Upper lobe of left lung (tissue), 6 donors: ENCODE measurements around the gene WNK2. TPM values are rescaled to one million over a fixed set of nuclear protein-coding genes. Genes with fewer than 3 reads are reported as not detected.

ENCODE experiments used
- ATAC-seq, 2 donors: fragments of 200-7000 bp; cut with Tn5 transposase; one replicate each; pipeline ENCODE4 v1.9.1; 2022; ENCODE audit warnings: mild to moderate bottlenecking in 2 of 2, moderate library complexity in 2 of 2; ENCODE audit not compliant: low FRiP score in 2 of 2
- DNase-seq, 2 donors: peaks; one replicate each; pipeline ENCODE4 v3.0.0-alpha.2; 2019 to 2020
- H3K27ac ChIP-seq, 4 donors: fragments of 200-600 bp; sonication (generic); one replicate each; pipeline ENCODE4 v1.5.1; 2016 to 2019
- H3K27me3 ChIP-seq, 4 donors: fragments of 200-600 bp; sonication (generic); one replicate each; pipeline ENCODE4 v1.5.1; 2017 to 2019
- H3K36me3 ChIP-seq, 4 donors: fragments of 200-600 bp; sonication (generic); one replicate each; pipeline ENCODE4 v1.5.1; 2016 to 2019
- H3K4me1 ChIP-seq, 4 donors: fragments of 200-600 bp; sonication (generic); one replicate each; pipeline ENCODE4 v1.5.1; 2018 to 2019
- H3K4me3 ChIP-seq, 4 donors: fragments of 200-600 bp; sonication (generic); one replicate each; pipeline ENCODE4 v1.5.1; 2017 to 2019; ENCODE audit warnings: mild to moderate bottlenecking in 2 of 4, moderate library complexity in 1 of 4
- H3K9me3 ChIP-seq, 4 donors: fragments of 200-600 bp; sonication (generic); one replicate each; pipeline ENCODE4 v1.5.1; 2018 to 2019
- EP300 ChIP-seq, 4 donors: sonication (generic); formaldehyde crosslinking; IDR thresholded peaks; one replicate each; pipeline ENCODE4 v1.5.1; 2017; ENCODE audit warnings: antibody characterized with exemption in 4 of 4, control low read depth in 2 of 4
- POLR2A ChIP-seq, 4 donors: fragments of 450-650 bp; IDR thresholded peaks; one replicate each; pipeline ENCODE4 v1.5.1; 2016 to 2017; ENCODE audit warnings: antibody characterized with exemption in 4 of 4, mild to moderate bottlenecking in 2 of 4
- POLR2AphosphoS5 ChIP-seq, 2 donors: sonication (generic); formaldehyde crosslinking; IDR thresholded peaks; one replicate each; pipeline ENCODE4 v1.5.1; 2017; ENCODE audit warnings: antibody characterized with exemption in 2 of 2
- WGBS, 2 donors: methylation state at CpG; one replicate each; pipeline ENCODE4 v1.1.5; 2017 to 2018; 5-methylcytosine and 5-hydroxymethylcytosine counted together
- total RNA-seq, 6 donors: library from RNA; depleted of rRNA in 4 of 6; stranded (reverse); fragments of >200 nt in 4 of 6; gene quantifications; one replicate each; pipeline versions ENCODE4 v1.1.0 to v1.2.1, GENCODE V29; 2016 to 2021
- TF ChIP-seq, protein P1 (sequence below), 6 experiments: fragments of 450-650 bp in 4 of 6; fragments of 200-600 bp in 2 of 6; sonication (generic) in 2 of 6; IDR thresholded peaks; one replicate each; pipeline ENCODE4 v1.5.1; 2016 to 2019; ENCODE audit warnings: antibody characterized with exemption in 6 of 6
- donor health status: DM: no; HTN: no; CAD: no; lungs with moderate emphysema.
- donor health status: DM: no; HTN: yes; CAD: no; lungs with severe emphysema.

The WNK2 gene
- 10 to 100 TPM in 3 of 6 donors, 1 to 10 TPM in 3; 1.1 to 11.5 (median 7.3) TPM for total RNA-seq

GRCh38 chr9:93183663-93184431 is at the start of gene WNK2:
WNK2 (plus strand) TSS chr9:93184139; CDS start chr9:93184930, 791 bp downstream.
- no peak within 1 kb of the TSS for H3K27ac ChIP-seq
- H3K9me3 ChIP-seq, result no peaks in the 10 kb centered on the region
- H3K4me1 ChIP-seq, result peaks cover 9 to 21% (median 16%) of the 10 kb centered on the region in 4 donors
- H3K27me3 ChIP-seq, result peaks cover 0 to 31% (median 17%) of the 10 kb centered on the region in 4 donors
- H3K4me3 ChIP-seq, result peak within 1 kb of the TSS; percentile 27 to 56 (median 48)
- H3K36me3 ChIP-seq, result no peaks in the 10 kb centered on the region
- ATAC-seq (peak in 1 of 2 donors; percentile 71), DNase-seq (peak in 1 of 2 donors; percentile 88)
- no peak for TF ChIP-seq EP300 (IDR thresholded peaks at IDR 0.05)
- 2 to 10% methylated on average over 6 to 79 of the region's 82 CpGs for WGBS, 2 donors

DNA sequence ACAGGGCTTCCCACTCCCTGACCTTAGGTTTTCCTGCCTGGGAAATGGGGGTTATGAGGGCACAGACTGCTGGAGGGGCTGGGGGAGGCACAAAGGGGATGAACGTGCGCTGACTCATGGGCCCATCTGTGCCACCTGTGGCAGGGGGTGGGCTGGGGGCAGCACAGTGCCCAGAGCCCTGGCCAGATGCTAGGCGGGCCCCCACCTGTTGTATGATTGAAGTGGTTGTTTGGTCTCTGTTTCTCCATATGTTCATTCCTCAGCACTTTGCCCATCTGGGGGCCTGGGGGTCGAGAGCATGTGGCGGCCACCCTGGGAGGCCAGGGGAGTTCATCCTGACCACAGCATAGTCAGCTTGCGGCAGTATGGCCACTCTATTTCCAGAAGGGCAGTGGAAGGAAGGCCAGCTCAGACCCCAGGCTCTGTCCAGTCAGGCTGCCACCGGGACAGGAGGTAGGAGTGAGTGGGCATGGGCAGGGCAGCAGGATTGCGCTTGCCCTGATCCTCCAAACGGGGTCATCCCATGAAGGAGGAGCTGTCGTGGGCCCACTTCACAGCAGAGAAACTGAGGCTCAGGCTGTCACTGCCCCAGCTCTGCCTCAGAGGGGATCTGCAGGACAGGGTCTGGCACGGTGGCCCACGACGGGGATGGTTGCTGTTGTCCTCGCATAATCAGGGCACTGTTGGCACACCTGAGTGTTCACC is 49.0 kb upstream of the WNK2 start:
- Histone ChIP-seq H3K9me3 (peaks cover 0 to 3% (median 0%) of the 10 kb centered on the region in 4 donors), H3K4me1 (peaks cover 44 to 57% (median 50%) of the 10 kb centered on the region in 4 donors), H3K27me3 (no peaks in the 10 kb centered on the region), H3K4me3 (peak overlapping the region in 3 of 4 donors; percentile 70 to 97 (median 84)), H3K27ac (peak overlapping the region; percentile 93 to 99 (median 98)), H3K36me3 (no peaks in the 10 kb centered on the region)
- DNase-seq (no peak), ATAC-seq (no peak)
- 77 to 79% methylated on average over 9 to 10 of the region's 14 CpGs for whole genome bisulfite sequencing, 2 donors
- TF ChIP-seq POLR2A (IDR thresholded peaks at IDR 0.05), result no peak
- no peak for TF ChIP-seq POLR2AphosphoS5 (IDR thresholded peaks at IDR 0.05)

GRCh38 chr9:93136011-93136440 is 47.9 kb upstream of the WNK2 start:
- H3K4me1 ChIP-seq, result peaks cover 32 to 46% (median 38%) of the 10 kb centered on the region in 4 donors
- H3K36me3 ChIP-seq, result no peaks in the 10 kb centered on the region
- H3K4me3 ChIP-seq, result no peak overlapping the region
- H3K9me3 ChIP-seq, result peaks cover 0 to 3% (median 0%) of the 10 kb centered on the region in 4 donors
- DNase-seq, result no peak
- ATAC-seq, result no peak
- H3K27me3 ChIP-seq, result no peaks in the 10 kb centered on the region
- WGBS, 2 donors, result 36 to 51% methylated on average over 6 to 11 of the region's 11 CpGs
- no peak for TF ChIP-seq POLR2A (IDR thresholded peaks at IDR 0.05)
- H3K27ac ChIP-seq, result peak overlapping the region in 1 of 4 donors; percentile 53

- Histone ChIP-seq H3K4me3 (no peak overlapping the region), H3K36me3 (no peaks in the 10 kb centered on the region), H3K27me3 (no peaks in the 10 kb centered on the region), H3K9me3 (peaks cover 0 to 3% (median 0%) of the 10 kb centered on the region in 4 donors), H3K4me1 (peaks cover 19 to 33% (median 25%) of the 10 kb centered on the region in 4 donors), H3K27ac (no peak overlapping the region)
- WGBS, 2 donors, result 87 to 89% methylated on average over 8 to 11 of the region's 11 CpGs
- peak in 1 of 2 donors; percentile 62 for DNase-seq
- TF ChIP-seq POLR2AphosphoS5 (IDR thresholded peaks at IDR 0.05), result no peak
- no peak for TF ChIP-seq EP300 (IDR thresholded peaks at IDR 0.05)
- TF ChIP-seq, protein P1, sequence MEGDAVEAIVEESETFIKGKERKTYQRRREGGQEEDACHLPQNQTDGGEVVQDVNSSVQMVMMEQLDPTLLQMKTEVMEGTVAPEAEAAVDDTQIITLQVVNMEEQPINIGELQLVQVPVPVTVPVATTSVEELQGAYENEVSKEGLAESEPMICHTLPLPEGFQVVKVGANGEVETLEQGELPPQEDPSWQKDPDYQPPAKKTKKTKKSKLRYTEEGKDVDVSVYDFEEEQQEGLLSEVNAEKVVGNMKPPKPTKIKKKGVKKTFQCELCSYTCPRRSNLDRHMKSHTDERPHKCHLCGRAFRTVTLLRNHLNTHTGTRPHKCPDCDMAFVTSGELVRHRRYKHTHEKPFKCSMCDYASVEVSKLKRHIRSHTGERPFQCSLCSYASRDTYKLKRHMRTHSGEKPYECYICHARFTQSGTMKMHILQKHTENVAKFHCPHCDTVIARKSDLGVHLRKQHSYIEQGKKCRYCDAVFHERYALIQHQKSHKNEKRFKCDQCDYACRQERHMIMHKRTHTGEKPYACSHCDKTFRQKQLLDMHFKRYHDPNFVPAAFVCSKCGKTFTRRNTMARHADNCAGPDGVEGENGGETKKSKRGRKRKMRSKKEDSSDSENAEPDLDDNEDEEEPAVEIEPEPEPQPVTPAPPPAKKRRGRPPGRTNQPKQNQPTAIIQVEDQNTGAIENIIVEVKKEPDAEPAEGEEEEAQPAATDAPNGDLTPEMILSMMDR (IDR thresholded peaks at IDR 0.05), result no peak
- no peak for TF ChIP-seq POLR2A (IDR thresholded peaks at IDR 0.05)
- ATAC-seq, result no peak
These were observed 46.6 kb upstream of the WNK2 start for GRCh38 chr9:93137362-93137761.

DNA sequence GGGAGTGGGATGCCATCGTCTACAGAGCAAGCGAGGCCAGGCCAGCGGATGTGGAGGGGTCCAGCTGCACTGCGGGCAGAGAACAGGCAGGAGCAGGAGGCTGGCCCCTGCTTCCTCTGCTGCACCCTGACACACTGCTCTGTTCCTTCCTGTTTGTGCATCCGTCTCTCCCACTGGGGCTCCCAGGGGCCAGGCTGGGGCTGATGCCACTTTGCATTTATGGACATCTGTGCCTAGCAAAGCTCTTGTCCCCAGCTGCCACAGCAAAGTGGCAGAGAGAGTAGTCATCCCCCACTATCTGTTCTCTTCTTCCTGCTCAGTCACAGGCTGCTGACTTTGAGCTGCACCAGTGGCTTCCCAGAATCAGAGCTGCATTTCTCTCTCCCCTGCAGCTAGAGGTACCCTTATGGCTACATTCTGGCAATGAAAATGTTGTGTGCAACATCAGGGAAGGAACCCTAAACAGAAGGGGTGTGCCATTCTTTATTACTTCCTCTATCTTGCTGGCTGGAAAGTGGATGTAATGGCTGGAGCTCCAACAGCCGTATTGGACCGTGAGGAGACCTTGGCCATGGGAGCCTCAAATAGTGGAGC is 45.7 kb upstream of the WNK2 start:
- Histone ChIP-seq H3K36me3 (no peaks in the 10 kb centered on the region), H3K4me1 (peaks cover 10 to 24% (median 16%) of the 10 kb centered on the region in 4 donors), H3K9me3 (peaks cover 0 to 3% (median 0%) of the 10 kb centered on the region in 4 donors), H3K4me3 (no peak overlapping the region), H3K27me3 (no peaks in the 10 kb centered on the region), H3K27ac (no peak overlapping the region)
- ATAC-seq (no peak), DNase-seq (no peak)
- WGBS, 2 donors, result 64 to 79% methylated on average over 7 of the region's 7 CpGs
- TF ChIP-seq, protein P1 (IDR thresholded peaks at IDR 0.05), result no peak
- TF ChIP-seq POLR2A (IDR thresholded peaks at IDR 0.05) (no peak), POLR2AphosphoS5 (IDR thresholded peaks at IDR 0.05) (no peak), EP300 (IDR thresholded peaks at IDR 0.05) (no peak)
